Testis (tissue), 2 donors: ENCODE measurements around the gene TIGD4.

ENCODE experiments used
- CTCF ChIP-seq, 3 experiments: fragments of 450-650 bp in 2 of 3; fragments of 200-600 bp in 1 of 3; sonication (generic) in 1 of 3; IDR thresholded peaks; one replicate each; pipeline ENCODE4 v1.5.1; 2016 to 2019; ENCODE audit warnings: antibody characterized with exemption in 3 of 3, mild to moderate bottlenecking in 2 of 3, moderate library complexity in 1 of 3
- POLR2A ChIP-seq: fragments of 450-650 bp; IDR thresholded peaks from one replicate; pipeline ENCODE4 v1.6.1; 2017; ENCODE audit warnings: antibody characterized with exemption, mild to moderate bottlenecking, moderate library complexity

GRCh38 chr4:152729466-152729865 lies 50.1 kb downstream of the TIGD4 start:
- no peak for TF ChIP-seq CTCF (IDR thresholded peaks at IDR 0.05)
- TF ChIP-seq POLR2A = no peak
